T-helper 9 cell (primary cell): Measurements from ENCODE around the gene PLCL1.
A peak's percentile ranks its signal among the peaks of the same experiment; 100 is the strongest.

Experiments
- DNase-seq: peaks from one replicate; pipeline ENCODE4 v3.0.0-alpha.2; 2020
- total RNA-seq, 2 donors: gene quantifications; one replicate each; lab custom pipeline; 2026; lab: John Stamatoyannopoulos, UW

The PLCL1 gene
- 40.8 to 46.7 reads per million in 2 donors for total RNA-seq

- peak; percentile 80 for DNase-seq
These were observed at the start of gene PLCL1 for GRCh38 chr2:197804049-197804757. PLCL1 (plus strand) TSS chr2:197804593.

GRCh38 chr2:197759013-197759412 is 45.4 kb upstream of the PLCL1 start:
- no peak for DNase-seq

- DNase-seq, result no peak
These were observed 44.6 kb upstream of the PLCL1 start for GRCh38 chr2:197759625-197760292.

GRCh38 chr2:197760293-197760657 is 44.1 kb upstream of the PLCL1 start:
- no peak for DNase-seq

- no peak for DNase-seq
These were observed 26.5 kb upstream of the PLCL1 start for GRCh38 chr2:197777823-197778407.

- no peak for DNase-seq
These were observed 25.1 kb upstream of the PLCL1 start for GRCh38 chr2:197779261-197779660.

GRCh38 chr2:197782126-197782525 is 22.3 kb upstream of the PLCL1 start:
- no peak for DNase-seq

- DNase-seq, result no peak
These were observed 19.1 kb upstream of the PLCL1 start, which contains the start of gene BOLL for GRCh38 chr2:197784956-197785941. BOLL (minus strand) TSS chr2:197785319; CDS start chr2:197781850, 3,469 bp downstream.

GRCh38 chr2:197786010-197786877 is 18.1 kb upstream of the PLCL1 start:
- DNase-seq, result peak; percentile 45

GRCh38 chr2:197793456-197793855 is 10.9 kb upstream of the PLCL1 start:
- DNase-seq, result no peak

GRCh38 chr2:197795277-197795676 is 9.1 kb upstream of the PLCL1 start:
- no peak for DNase-seq

GRCh38 chr2:197798187-197798586 is 6.2 kb upstream of the PLCL1 start:
- no peak for DNase-seq

- no peak for DNase-seq
These were observed 5.3 kb upstream of the PLCL1 start for GRCh38 chr2:197799068-197799467.

GRCh38 chr2:197800091-197800490 is 4.3 kb upstream of the PLCL1 start:
- no peak for DNase-seq

GRCh38 chr2:197801033-197801432 is 3.4 kb upstream of the PLCL1 start:
- DNase-seq, result no peak

- DNase-seq, result no peak
These were observed 1.4 kb upstream of the PLCL1 start for GRCh38 chr2:197803033-197803444.

GRCh38 chr2:197804758-197805714 is 643 bp downstream of the PLCL1 start:
- DNase-seq, result peak; percentile 18

- no peak for DNase-seq
These were observed 1.6 kb downstream of the PLCL1 start for GRCh38 chr2:197805715-197806633.

GRCh38 chr2:197809064-197809463 is 4.7 kb downstream of the PLCL1 start:
- DNase-seq, result no peak
